Endometrium (tissue), 2 donors: ENCODE results near the gene LSM8.
"Not testable (repeated sequence)": the region's sequence is repeated elsewhere in the genome, so short reads cannot be mapped to it uniquely, and the experiment has no call there.

Experiments
- FAIRE-seq: peaks from 2 replicates; lab custom pipeline; 2012; peaks lifted over from hg19 to GRCh38; lab: Jason Lieb, UNC
- donor health status: control.
- donor health status: control.

LSM8 gene

GRCh38 chr7:118183786-118184564 lies at the start of gene LSM8:
Gene LSM8, plus strand, starts transcription at chr7:118184164. Its CDS starts 60 bp downstream, at chr7:118184224.
- FAIRE-seq = peak; percentile 97

GRCh38 chr7:118134420-118134819 lies 49.5 kb upstream of the LSM8 start:
- FAIRE-seq = not testable (repeated sequence)

- FAIRE-seq = peak; percentile 73
Observed at GRCh38 chr7:118140468-118140867, 43.5 kb upstream of the LSM8 start.

- no peak for FAIRE-seq
Observed at GRCh38 chr7:118142012-118142411, 42.0 kb upstream of the LSM8 start.

GRCh38 chr7:118148930-118149329 lies 35.0 kb upstream of the LSM8 start:
- no peak for FAIRE-seq

GRCh38 chr7:118149394-118149793 lies 34.6 kb upstream of the LSM8 start:
- no peak for FAIRE-seq

GRCh38 chr7:118151671-118152070 lies 32.3 kb upstream of the LSM8 start:
- FAIRE-seq = no peak

GRCh38 chr7:118152149-118152548 lies 31.8 kb upstream of the LSM8 start:
- no peak for FAIRE-seq

GRCh38 chr7:118152654-118153053 lies 31.3 kb upstream of the LSM8 start:
- FAIRE-seq = no peak

GRCh38 chr7:118153551-118154177 lies 30.3 kb upstream of the LSM8 start:
- FAIRE-seq = no peak

- FAIRE-seq = no peak
Observed at GRCh38 chr7:118158766-118159165, 25.2 kb upstream of the LSM8 start.

- FAIRE-seq = no peak
Observed at GRCh38 chr7:118169146-118169545, 14.8 kb upstream of the LSM8 start.

GRCh38 chr7:118175740-118176139 lies 8.2 kb upstream of the LSM8 start:
- no peak for FAIRE-seq

- FAIRE-seq = no peak
Observed at GRCh38 chr7:118179191-118179590, 4.8 kb upstream of the LSM8 start.

GRCh38 chr7:118182593-118183427 lies 1.2 kb upstream of the LSM8 start:
- no peak for FAIRE-seq

- no peak for FAIRE-seq
Observed at GRCh38 chr7:118183428-118183785, 557 bp upstream of the LSM8 start.

- FAIRE-seq = no peak
Observed at GRCh38 chr7:118184565-118184940, 589 bp downstream of the LSM8 start.

- no peak for FAIRE-seq
Observed at GRCh38 chr7:118185163-118185860, 1.3 kb downstream of the LSM8 start.

- FAIRE-seq = no peak
Observed at GRCh38 chr7:118186501-118186900, 2.5 kb downstream of the LSM8 start.

- FAIRE-seq = no peak
Observed at GRCh38 chr7:118194571-118194970, 10.6 kb downstream of the LSM8 start.

- peak; percentile 57 for FAIRE-seq
Observed at GRCh38 chr7:118195837-118196474, 12.0 kb downstream of the LSM8 start.

- no peak for FAIRE-seq
Observed at GRCh38 chr7:118202061-118202460, 18.1 kb downstream of the LSM8 start.
